Heart right ventricle (tissue), 16 donors: ENCODE measurements around the gene AGAP1. TPM values are rescaled to one million over a fixed set of nuclear protein-coding genes. Genes with fewer than 3 reads are reported as not detected.

Experiments
- ATAC-seq, 8 donors: fragments of 200-7000 bp; cut with Tn5 transposase; one replicate each; pipeline ENCODE4 v1.9.1; 2020; ENCODE audit warnings: mild to moderate bottlenecking in 8 of 8, moderate library complexity in 8 of 8, moderate number of reproducible peaks in 1 of 8
- DNase-seq, 2 donors: peaks; one replicate each; pipeline ENCODE4 v3.0.0-alpha.2; 2020
- H3K27ac ChIP-seq, 10 donors: fragments of 200-600 bp; sonication (generic) in 2 of 10; one replicate each; pipeline versions ENCODE4 v1.5.0 to v1.8.0; 2020 to 2022; ENCODE audit warnings: mild to moderate bottlenecking in 3 of 10
- H3K27me3 ChIP-seq, 7 donors: fragments of 200-600 bp; one replicate each; pipeline ENCODE4 v1.8.0; 2021 to 2022; ENCODE audit warnings: mild to moderate bottlenecking in 2 of 7
- H3K36me3 ChIP-seq, 9 donors: fragments of 200-600 bp; sonication (generic) in 1 of 9; one replicate each; pipeline versions ENCODE4 v1.5.0 to v1.8.0; 2020 to 2022; ENCODE audit warnings: mild to moderate bottlenecking in 2 of 9
- H3K4me1 ChIP-seq, 9 donors: fragments of 200-600 bp; sonication (generic) in 1 of 9; one replicate each; pipeline versions ENCODE4 v1.5.0 to v1.8.0; 2020 to 2022; ENCODE audit warnings: mild to moderate bottlenecking in 4 of 9
- H3K4me3 ChIP-seq, 10 donors: fragments of 200-600 bp; sonication (generic) in 2 of 10; one replicate each; pipeline versions ENCODE4 v1.5.0 to v1.8.0; 2020 to 2022; ENCODE audit warnings: mild to moderate bottlenecking in 7 of 10, moderate library complexity in 2 of 10
- H3K9me3 ChIP-seq, 11 donors: fragments of 200-600 bp in 10 of 11; sonication (generic) in 2 of 11; one replicate each; pipeline versions ENCODE4 v1.5.0 to v1.8.0; 2013 to 2022; ENCODE audit warnings: mild to moderate bottlenecking in 2 of 11, control low read depth in 1 of 11, moderate library complexity in 1 of 11
- WGBS, 2 donors: extraction: QIAGEN DNeasy Blood & Tissue Kit; methylation state at CpG; one replicate each; pipeline ENCODE4 v1.1.7; 2013; ENCODE audit warnings: inconsistent platforms in 1 of 2; 5-methylcytosine and 5-hydroxymethylcytosine counted together
- intact Hi-C, 10 donors: fragments of 100-400 bp; cut with DNase I; formaldehyde crosslinking; loops; one replicate each; pipeline versions ENCODE4 v1.11.1 to v1.14.2; 2022
- polyA plus RNA-seq, 2 donors: library from polyadenylated mRNA; stranded (reverse); fragments of 200-250 nt; gene quantifications; one replicate each; pipeline ENCODE4 v1.2.3, GENCODE V29; 2013
- total RNA-seq, 10 donors: library from RNA; stranded (reverse); fragmentation: NEBNext Ultra II Directional in 3 of 10; extraction: Animal tissue kit (Norgen Biotek cat#: 25700) in 3 of 10; gene quantifications; one replicate each; pipeline versions ENCODE4 v1.2.1 to v1.2.4, GENCODE V29; 2021 to 2023
- TF ChIP-seq, protein P1 (sequence below), 9 donors: fragments of 200-600 bp; sonication (generic) in 2 of 9; IDR thresholded peaks; one replicate each; pipeline versions ENCODE4 v1.5.0 to v1.8.0; 2021 to 2022; ENCODE audit warnings: antibody characterized with exemption in 9 of 9, mild to moderate bottlenecking in 5 of 9, moderate library complexity in 1 of 9
- donor health status: Arrhythmogenic right ventricular cardiomyopathy.
- donor health status: ischemic (EF 13 %, LVEDD 7.1; RV severe dilation, severe dysfunction).
- donor health status: healthy with polysubstance abuse.
- donor health status: DM: no; HTN: yes; CAD: no.
- donor health status: DM: no; HTN: no; CAD: no.
- donor health status: ischemic (EF 25% LVEDD 6.9; RV normal size, moderate dysfunction).
- donor health status: ischemic (EF 25% LVEDD 5.7; RV mildly dilated, moderate dysfunction).
- donor health status: healthy.
- donor health status: DM: yes; HTN: yes; CAD: no.
- donor health status: Ischemic cardiomyopathy.
- donor health status: ischemic (EF 35%, LVEDD 5.7; RV mildly dilated, moderate dysfunction).
- donor health status: nonischemic (EF 11% LVEDD 7.7; RV severe dilation, severe dysfunction).
- donor health status: DM: yes; HTN: yes; CAD: no.
- donor health status: PGD.
- donor health status: ischemic (EF 29% LVEDD 5.4; RV normal size, mild dysfunction).
- donor health status: nonischemic (EF 23%, LVEDD 6.1; RV moderate dilation, normal function).

AGAP1 gene
- total and polyA plus RNA-seq, 12 donors, result 3.5 to 29.2 (median 19.4) TPM

- Histone ChIP-seq H3K4me3 (no peak overlapping the region), H3K36me3 (no peaks in the 10 kb centered on the region), H3K9me3 (no peaks in the 10 kb centered on the region), H3K4me1 (peaks cover 0 to 5% (median 0%) of the 10 kb centered on the region in 9 donors), H3K27me3 (no peaks in the 10 kb centered on the region), H3K27ac (no peak overlapping the region)
- no peak for DNase-seq
- no peak for ATAC-seq
- intact Hi-C loops, result no loop called here
- TF ChIP-seq, protein P1, sequence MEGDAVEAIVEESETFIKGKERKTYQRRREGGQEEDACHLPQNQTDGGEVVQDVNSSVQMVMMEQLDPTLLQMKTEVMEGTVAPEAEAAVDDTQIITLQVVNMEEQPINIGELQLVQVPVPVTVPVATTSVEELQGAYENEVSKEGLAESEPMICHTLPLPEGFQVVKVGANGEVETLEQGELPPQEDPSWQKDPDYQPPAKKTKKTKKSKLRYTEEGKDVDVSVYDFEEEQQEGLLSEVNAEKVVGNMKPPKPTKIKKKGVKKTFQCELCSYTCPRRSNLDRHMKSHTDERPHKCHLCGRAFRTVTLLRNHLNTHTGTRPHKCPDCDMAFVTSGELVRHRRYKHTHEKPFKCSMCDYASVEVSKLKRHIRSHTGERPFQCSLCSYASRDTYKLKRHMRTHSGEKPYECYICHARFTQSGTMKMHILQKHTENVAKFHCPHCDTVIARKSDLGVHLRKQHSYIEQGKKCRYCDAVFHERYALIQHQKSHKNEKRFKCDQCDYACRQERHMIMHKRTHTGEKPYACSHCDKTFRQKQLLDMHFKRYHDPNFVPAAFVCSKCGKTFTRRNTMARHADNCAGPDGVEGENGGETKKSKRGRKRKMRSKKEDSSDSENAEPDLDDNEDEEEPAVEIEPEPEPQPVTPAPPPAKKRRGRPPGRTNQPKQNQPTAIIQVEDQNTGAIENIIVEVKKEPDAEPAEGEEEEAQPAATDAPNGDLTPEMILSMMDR (IDR thresholded peaks at IDR 0.05), result no peak
- WGBS, 2 donors, result 96% methylated on average over 10 of the region's 10 CpGs
These were observed 355.6 kb downstream of the AGAP1 start for GRCh38 chr2:235849489-235849888.

DNA sequence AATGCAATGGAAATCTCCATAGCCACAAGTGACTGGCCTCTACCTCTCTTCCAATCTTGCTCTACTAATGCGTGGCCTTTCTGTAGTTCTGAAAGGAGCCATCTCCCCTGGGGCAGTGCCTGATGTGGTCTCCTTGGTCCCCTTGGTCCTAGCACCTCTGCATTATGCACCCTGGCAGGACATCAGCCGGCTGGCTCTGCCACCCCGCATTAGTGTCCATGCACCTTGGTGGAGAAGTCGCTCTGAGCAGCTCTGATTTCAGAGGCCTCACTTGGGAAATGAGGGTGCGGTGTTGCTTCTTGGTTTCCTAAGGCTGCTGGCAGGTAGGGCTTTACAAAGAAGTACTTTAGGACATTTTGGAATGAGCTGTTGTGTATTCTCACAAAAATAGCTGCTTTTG lies 356.4 kb downstream of the AGAP1 start:
- DNase-seq (no peak), ATAC-seq (no peak)
- Histone ChIP-seq H3K36me3 (no peaks in the 10 kb centered on the region), H3K4me3 (no peak overlapping the region), H3K9me3 (no peaks in the 10 kb centered on the region), H3K27ac (no peak overlapping the region), H3K4me1 (peaks cover 0 to 6% (median 0%) of the 10 kb centered on the region in 9 donors), H3K27me3 (no peaks in the 10 kb centered on the region)
- 85 to 87% methylated on average over 5 of the region's 5 CpGs for WGBS, 2 donors
- intact Hi-C loops, result no loop called here
- TF ChIP-seq, protein P1 (IDR thresholded peaks at IDR 0.05), result no peak

DNA sequence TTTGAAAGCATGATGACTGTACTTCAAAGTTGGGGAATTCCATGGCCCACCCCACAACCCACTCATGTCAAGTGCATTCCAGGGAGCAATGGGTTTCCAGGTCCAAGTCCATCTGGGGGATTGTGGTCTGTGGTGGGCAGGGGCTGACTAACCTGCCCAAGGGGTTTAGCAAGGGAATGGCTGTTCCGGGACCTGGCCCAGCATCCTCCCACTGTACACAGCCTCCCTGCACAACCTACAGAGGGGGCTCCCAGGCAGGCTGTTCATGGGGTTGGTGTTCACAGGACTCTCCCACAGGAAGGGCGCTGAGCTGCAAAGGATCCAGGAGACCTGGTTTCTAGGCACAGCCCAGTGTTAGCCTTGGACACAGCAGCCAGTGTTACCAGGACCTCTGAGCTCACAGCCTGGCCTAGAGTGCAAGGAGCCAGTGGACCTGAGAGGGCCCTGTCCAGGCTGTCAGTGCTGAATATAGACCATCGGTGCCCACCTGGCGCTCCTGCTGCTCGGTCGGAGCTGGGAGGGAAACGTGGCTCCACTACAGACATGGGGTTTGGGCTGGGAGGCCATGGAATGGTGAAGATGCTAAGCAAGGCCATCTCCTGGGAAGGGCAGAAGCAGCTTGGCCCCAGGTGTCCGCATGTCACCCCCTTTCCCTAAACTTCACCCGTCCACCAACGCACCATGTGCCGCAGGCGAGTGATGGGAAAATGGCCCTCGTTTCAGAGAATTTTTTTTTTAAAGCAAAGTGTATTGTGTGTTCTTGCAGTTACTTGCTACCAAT lies 357.1 kb downstream of the AGAP1 start:
- DNase-seq (no peak), ATAC-seq (no peak)
- Histone ChIP-seq H3K27ac (no peak overlapping the region), H3K4me3 (no peak overlapping the region), H3K9me3 (no peaks in the 10 kb centered on the region), H3K27me3 (no peaks in the 10 kb centered on the region), H3K4me1 (peaks cover 0 to 6% (median 0%) of the 10 kb centered on the region in 9 donors), H3K36me3 (no peaks in the 10 kb centered on the region)
- TF ChIP-seq, protein P1 (IDR thresholded peaks at IDR 0.05), result no peak
- WGBS, 2 donors, result 97 to 98% methylated on average over 13 of the region's 13 CpGs
- intact Hi-C loops, result no loop called here

DNA sequence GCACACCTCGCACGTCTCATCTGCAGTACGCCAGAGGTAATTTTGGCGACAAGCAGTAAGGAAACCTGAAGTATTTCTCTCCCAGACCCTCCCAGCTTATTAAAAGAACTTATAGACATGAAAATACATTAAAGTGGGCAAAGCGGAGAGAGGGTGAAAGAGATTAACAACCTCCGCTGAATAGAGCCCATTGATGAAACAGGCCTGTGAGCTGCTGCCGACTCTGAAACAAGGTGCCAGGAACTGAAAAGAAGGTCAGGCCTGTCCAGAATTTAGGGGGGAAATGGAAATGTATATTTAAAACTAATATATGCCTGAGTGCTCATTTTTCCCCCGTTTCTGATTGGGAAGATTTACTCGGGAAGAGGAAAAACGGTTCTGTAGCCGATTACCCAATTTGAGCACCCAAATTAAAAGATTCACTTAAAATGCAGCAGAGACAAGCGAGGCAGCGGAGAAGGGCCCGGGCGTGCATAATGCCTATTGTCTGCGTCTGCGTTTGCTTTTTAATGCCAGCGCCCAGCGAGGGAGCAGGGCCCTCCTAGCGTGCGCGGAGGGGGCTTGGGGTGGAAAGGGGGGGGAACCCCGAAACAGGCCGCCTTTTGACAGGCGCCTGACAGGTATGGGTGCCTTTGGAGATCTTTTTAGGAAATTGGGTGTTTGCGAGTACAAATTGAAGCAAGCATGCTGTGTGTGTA lies 358.1 kb downstream of the AGAP1 start:
- WGBS, 2 donors, result 95 to 96% methylated on average over 26 of the region's 26 CpGs
- Histone ChIP-seq H3K4me3 (no peak overlapping the region), H3K9me3 (no peaks in the 10 kb centered on the region), H3K4me1 (peaks cover 0 to 6% (median 0%) of the 10 kb centered on the region in 9 donors), H3K27ac (no peak overlapping the region), H3K36me3 (no peaks in the 10 kb centered on the region), H3K27me3 (no peaks in the 10 kb centered on the region)
- TF ChIP-seq, protein P1 (IDR thresholded peaks at IDR 0.05), result no peak
- ATAC-seq, result no peak
- DNase-seq, result no peak
- intact Hi-C loops, result no loop called here
